LNCaP clone FGC (cell line): ENCODE results near the gene F3.
A peak's percentile ranks its signal among the peaks of the same experiment; 100 is the strongest.

Source experiments
- DNase-seq: peaks from one replicate; pipeline ENCODE4 v3.0.0-alpha.2; 2011; ENCODE audit warnings: low read depth
- H3K4me3 ChIP-seq: 2 replicates; pipeline ENCODE4 v1.5.1; 2011; ENCODE audit warnings: mild to moderate bottlenecking, low read depth, low read length, control low read depth
- CTCF ChIP-seq: IDR thresholded peaks from 2 replicates; pipeline ENCODE4 v1.5.1; 2012; ENCODE audit warnings: mild to moderate bottlenecking; ENCODE audit not compliant: control insufficient read depth, insufficient read depth; ENCODE audit errors: extremely low read depth

Gene F3

GRCh38 chr1:94515296-94515947 lies 26.1 kb downstream of the F3 start:
- no peak overlapping the region for H3K4me3 ChIP-seq
- DNase-seq = no peak
- no peak for TF ChIP-seq CTCF

GRCh38 chr1:94514095-94514727 lies 27.3 kb downstream of the F3 start:
- no peak overlapping the region for H3K4me3 ChIP-seq
- peak; percentile 76 for TF ChIP-seq CTCF
- no peak for DNase-seq

- DNase-seq = no peak
- no peak overlapping the region for H3K4me3 ChIP-seq
- no peak for TF ChIP-seq CTCF
Observed at GRCh38 chr1:94512816-94513215, 28.7 kb downstream of the F3 start.

- DNase-seq = no peak
- TF ChIP-seq CTCF = no peak
- no peak overlapping the region for H3K4me3 ChIP-seq
Observed at GRCh38 chr1:94504601-94505000, 37.0 kb downstream of the F3 start.

GRCh38 chr1:94503153-94503552 lies 38.4 kb downstream of the F3 start:
- no peak overlapping the region for H3K4me3 ChIP-seq
- no peak for TF ChIP-seq CTCF
- DNase-seq = no peak

GRCh38 chr1:94501935-94502334 lies 39.6 kb downstream of the F3 start:
- no peak for DNase-seq
- no peak overlapping the region for H3K4me3 ChIP-seq
- no peak for TF ChIP-seq CTCF

- no peak overlapping the region for H3K4me3 ChIP-seq
- TF ChIP-seq CTCF = no peak
- no peak for DNase-seq
Observed at GRCh38 chr1:94501426-94501825, 40.1 kb downstream of the F3 start.
